GM11168 (cell line): Measurements from ENCODE around the gene SLC38A6.

Experiments used
- in situ Hi-C: fragments of 300-500 bp; cut with MboI; formaldehyde crosslinking; loops from one replicate; pipeline ENCODE4 v1.12.0; 2022; ENCODE audit warnings: low sequenced_read_pairs; ENCODE audit not compliant: unreplicated experiment

The SLC38A6 gene

DNA sequence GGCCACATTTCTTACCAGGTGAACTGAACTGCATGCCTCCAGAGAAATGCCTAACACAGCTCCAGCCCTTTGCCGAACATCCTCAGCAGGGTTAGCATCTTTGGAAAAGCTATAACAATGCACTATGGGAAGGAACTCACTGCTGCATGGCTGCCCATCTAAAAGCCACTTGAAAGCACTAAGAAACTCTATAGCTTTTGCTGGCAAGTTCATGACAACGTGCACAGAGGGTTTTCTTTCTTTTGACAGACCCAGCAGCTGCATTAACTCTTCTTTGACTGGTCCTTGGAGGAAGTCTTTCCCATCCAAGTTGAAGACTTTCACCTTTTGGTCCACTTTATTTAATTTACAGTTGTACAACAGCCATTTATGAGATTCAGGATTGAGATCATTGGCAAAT is 5.5 kb upstream of the SLC38A6 start:
- in situ Hi-C loops: no loop called here

DNA sequence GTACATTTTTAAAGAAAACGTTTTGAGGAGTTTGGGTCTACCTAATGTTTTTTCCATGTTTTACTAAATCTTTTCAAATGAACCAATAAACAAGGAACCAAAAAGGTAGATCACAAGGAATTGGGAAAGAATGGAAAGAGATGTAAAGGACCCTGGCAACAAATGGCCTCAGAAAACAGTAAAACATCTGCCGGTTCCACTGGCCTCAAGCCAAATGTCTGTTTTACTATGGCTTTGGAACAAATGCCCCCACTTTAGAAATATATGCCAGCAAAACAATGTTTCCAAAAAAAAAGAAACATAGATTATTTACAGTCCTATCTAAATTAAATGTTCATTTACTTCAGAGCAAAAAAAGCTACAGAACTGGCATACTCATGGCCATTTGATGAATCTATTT is 3.2 kb upstream of the SLC38A6 start:
- in situ Hi-C loops: no loop called here

DNA sequence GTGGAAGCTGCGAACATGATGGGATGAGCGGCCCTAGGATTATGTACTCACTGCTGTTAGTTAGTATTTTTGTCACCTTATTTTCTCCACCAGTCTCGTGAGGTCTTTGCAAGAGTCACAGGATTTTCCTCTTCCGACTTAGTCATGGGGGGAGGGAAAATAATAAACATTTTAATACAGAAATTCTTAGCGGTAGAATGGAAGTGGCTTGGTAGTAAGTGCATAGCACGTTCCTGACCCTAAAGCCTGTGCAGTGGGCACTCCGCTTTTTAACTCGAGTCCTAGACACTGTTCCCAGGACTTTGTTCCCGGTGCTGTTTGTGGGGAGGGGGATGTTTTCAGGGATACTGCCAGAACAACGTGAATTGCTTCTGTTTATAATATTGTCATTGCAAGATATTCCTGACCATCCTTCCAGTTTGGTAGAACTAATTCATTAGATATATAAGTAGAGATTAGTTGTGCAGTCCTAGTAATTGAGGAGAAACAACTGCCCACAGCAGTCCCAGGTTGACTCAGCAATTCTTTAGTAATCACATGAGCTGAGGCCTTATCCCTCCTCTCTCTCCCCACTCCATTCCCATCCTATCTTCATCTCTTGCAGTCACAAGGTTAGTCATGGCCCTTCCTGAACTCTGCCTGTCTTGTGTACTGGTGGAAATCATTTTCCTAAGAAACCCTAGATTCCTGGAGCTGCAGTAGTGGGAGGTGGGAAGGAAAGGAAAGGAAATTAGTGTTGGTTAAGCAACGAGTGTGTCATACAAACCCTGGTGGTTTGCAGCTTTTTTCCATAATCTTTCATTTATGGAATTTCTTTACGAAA is 799 bp downstream of the SLC38A6 start:
- in situ Hi-C loops: no loop called here

DNA sequence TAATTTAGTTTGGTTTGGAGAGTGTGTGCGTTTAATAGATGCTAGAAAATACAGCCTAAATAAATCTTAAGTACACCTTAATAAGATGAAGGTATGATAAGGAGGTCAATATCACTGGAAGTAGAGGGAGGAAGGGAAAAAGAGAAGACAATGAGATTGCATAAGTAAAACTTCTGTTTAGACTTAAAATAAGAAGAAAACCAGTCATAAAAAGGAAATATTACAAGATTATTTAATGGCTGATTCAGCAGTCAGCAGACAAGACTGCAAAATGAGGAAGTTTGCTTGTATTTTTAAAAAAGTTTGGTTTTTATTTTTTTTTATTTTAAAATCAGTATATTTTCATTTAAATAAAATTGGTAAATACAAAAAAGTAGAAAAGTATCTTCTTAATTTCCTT is 3.2 kb downstream of the SLC38A6 start:
- in situ Hi-C loops: no loop called here

GRCh38 chr14:60986500-60986899 is 5.5 kb downstream of the SLC38A6 start:
- in situ Hi-C loops: no loop called here

- in situ Hi-C loops: no loop called here
Observed at GRCh38 chr14:60989599-60989998, 8.6 kb downstream of the SLC38A6 start.

GRCh38 chr14:60998617-60999016 is 17.6 kb downstream of the SLC38A6 start:
- in situ Hi-C loops: no loop called here

- in situ Hi-C loops: no loop called here
Observed at GRCh38 chr14:60999536-60999935, 18.5 kb downstream of the SLC38A6 start.

- in situ Hi-C loops: no loop called here
Observed at GRCh38 chr14:61003571-61003970, 22.5 kb downstream of the SLC38A6 start.

DNA sequence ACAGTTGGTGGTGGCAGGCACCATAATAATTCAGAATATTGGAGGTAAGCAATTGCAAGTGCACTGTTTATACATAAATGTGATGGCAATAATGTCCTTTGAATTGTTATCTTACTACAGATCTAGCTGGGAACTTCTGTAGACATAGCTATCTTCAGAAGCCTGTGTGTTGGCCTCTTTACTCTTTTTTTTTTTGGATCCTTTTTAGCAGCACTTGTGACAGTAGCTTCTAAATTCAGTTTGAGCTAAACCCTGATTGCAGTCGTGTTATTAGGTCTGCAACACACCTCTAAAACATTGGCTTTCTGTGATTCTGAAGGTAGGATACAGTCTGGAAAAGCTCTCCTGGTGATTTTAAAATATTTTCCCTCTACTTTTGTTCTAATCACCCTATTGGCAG is 38.5 kb downstream of the SLC38A6 start:
- in situ Hi-C loops: no loop called here

DNA sequence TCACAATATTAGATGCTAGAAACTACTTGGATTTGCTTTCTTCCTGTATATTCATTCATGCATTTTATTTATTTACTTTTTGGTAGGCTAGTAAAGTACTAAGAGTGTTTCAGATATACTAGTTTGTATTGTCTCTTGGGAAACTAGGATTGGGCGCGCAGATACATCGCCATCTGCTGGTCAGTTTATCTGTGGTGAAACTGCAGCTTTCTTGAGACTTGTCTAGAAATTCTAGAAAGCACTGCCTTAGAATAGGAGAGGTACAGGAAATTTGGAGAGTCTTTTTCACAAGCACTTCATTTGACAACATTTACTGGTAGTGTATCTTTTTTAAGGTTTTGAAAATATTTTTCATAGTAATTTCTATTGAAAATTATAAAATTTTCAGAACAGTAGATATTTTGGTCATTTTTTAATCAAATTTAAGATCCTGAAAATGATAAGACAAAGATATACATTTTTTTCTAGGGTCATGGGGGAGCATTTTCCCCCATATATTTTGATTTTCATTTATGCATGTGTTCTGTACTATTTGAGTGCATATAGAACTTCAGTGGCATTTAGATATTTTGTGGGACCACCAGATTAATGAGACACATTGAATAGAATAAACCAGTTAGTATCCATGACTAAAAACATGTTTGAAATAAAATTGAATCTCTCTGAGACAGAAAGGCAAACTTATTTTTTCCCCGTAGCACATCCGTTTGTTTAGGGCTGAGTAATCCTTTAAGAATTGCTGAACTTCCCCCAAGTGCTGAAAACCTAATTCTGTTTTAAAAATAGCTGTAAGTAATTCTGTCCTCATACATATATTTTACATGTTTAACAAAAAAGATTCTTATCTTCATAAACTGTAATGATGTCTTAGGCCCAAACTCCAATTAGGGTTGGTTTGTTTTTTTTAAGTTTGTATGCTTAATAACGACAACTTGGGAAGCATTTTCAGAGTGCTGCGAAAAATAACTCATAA is 44.5 kb downstream of the SLC38A6 start:
- in situ Hi-C loops: loop anchor here (10.0 kb wide), 1 partner anchor 401 kb away; no protein-coding TSS in a partner anchor

DNA sequence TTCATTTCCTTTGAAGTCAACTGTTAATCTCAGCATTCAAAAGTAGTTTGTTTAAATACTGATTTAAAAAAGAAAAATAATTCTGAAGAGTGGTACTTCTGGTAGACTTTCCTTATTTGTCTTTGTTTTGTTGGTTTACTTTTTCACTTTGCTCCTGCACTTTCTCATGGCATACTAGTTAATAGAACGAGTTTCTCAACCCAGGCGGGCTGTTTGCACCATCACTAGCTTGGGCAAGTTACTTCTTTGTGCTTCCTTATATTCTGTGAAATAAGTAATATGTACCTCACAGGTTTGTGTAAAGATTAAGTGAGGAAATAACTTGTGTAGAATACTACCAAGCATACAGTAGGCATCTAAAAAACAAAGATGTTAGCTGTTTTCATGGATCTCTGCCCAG is 45.5 kb downstream of the SLC38A6 start:
- in situ Hi-C loops: loop anchor here (10.0 kb wide), 1 partner anchor 402 kb away; no protein-coding TSS in a partner anchor

DNA sequence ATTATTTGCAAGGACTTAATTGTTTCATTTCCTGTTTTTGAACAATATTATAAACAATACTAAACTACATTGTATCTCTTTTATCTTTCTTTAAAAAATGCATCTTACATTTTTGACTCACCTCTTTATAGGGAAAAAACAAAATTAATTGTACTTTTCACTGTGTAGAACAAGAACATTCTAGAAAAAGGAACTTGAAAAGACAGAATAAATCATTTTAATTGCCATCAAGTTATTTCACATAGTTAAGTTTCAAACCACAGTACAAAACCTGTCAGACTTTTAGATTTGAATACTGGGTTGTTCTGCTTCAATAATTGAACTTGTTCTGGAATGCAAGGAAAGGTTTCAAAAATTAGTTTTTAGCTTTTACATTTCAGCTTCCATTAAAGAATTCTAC is 50.0 kb downstream of the SLC38A6 start:
- in situ Hi-C loops: no loop called here

GRCh38 chr14:61033054-61033453 is 52.0 kb downstream of the SLC38A6 start:
- in situ Hi-C loops: no loop called here

DNA sequence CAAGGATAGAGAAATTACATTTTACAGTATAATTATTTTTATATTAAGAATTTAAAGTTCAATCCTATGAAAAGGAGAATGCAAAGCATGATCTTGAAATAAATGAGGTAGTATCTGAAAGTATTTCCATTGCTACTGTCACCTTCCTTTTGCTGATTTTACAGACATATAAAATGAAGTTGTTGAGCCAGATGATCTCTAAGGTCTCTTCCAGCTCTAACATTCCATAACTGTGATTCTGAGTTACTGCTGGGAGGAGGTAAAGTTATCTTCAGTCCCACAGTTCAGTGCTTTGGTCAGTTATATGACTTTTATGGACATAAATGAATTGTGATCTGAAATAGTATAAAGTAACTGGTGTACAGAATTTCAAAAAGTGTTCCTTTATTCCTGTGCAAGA is 52.8 kb downstream of the SLC38A6 start:
- in situ Hi-C loops: no loop called here

DNA sequence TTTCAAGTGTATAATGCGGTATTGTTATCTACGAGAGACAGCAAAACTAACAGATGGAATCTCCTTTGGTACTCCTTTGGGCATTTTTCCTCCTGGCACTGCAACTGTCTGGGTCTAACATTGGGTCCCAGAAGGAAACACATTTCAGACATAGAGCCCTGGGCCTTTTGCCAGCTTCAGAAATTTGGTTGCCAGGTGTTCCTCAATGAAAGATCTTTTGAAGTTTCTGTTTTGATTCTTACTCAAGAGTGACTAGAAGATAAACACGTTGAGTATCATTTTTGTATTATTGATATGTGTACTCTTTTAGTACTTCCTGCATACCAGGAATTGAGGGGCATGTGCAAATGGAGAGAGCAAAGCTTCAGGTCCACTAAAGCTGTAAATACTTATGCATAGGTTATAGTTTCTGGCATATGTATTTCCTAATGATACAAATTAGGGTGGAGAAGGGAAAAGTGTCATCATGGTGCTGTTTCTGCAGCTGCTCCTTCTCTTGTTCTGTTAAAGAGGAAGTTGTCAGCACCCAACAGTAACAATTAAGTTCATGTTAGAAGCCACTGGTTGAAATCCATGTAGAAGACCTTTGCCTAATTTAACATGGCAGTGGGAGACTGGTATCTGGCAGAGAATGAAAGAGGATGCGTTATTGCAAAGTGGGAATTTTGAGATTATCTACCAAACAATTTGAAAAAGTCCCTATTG is 53.5 kb downstream of the SLC38A6 start:
- in situ Hi-C loops: no loop called here

DNA sequence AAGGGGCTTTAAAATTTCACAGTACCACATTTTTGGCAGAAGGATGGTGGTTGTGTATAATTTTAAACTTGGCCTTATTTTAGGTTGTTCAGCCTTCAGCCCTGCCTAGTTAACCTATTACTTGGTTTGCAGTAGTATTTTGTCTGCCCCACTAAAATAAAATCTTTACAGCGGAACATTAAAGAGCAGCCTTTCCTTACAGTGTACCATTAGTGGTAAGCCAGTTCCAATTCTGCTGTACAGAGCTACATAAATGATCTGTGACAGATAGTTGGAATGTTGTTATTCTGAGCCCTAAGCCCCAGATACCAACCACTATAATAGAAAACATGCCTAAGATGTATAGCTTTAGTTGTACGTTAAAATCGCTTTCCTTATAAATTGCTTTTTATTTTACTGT is 56.2 kb downstream of the SLC38A6 start:
- in situ Hi-C loops: no loop called here

GRCh38 chr14:61041704-61042103 is 60.7 kb downstream of the SLC38A6 start:
- in situ Hi-C loops: no loop called here

- in situ Hi-C loops: no loop called here
Observed at GRCh38 chr14:61042220-61042619, 61.2 kb downstream of the SLC38A6 start.

DNA sequence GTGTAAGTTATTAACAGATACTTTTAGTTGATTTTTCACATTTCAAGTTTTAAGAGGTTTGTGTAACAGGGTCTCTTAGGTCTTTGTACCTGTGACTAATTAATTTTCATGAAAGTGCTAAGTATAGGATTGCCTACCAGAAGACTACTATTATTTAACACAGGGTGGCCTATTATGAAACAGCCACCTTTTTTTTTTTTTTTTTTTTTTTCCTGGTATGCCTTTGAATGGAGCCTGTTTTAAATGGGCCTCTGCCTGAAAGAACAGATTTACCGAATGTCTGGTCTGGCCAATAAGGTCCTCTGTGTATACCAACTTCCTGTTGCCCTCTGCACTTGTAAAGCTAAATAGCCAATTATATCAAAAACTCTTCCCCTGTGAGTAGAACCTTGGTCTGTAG is 62.5 kb downstream of the SLC38A6 start:
- in situ Hi-C loops: no loop called here

GRCh38 chr14:61047021-61047420 is 66.0 kb downstream of the SLC38A6 start:
- in situ Hi-C loops: no loop called here
